Renal pelvis (tissue), 4 donors: ENCODE data around the gene NOTCH4. TPM values are rescaled to one million over a fixed set of nuclear protein-coding genes. Genes with fewer than 3 reads are reported as not detected.
"Not testable (repeated sequence)": the region's sequence is repeated elsewhere in the genome, so short reads cannot be mapped to it uniquely, and the experiment has no call there.

Experiments used
- DNase-seq: peaks from one replicate; pipeline ENCODE4 v3.0.0-alpha.2; 2013
- polyA plus RNA-seq, 3 donors: library from polyadenylated mRNA; unstranded; fragments of 120-200 nt; gene quantifications; one replicate each; pipeline ENCODE4 v1.2.1, GENCODE V29; 2013; ENCODE audit not compliant: insufficient read length in 3 of 3

The NOTCH4 gene
- polyA plus RNA-seq, 3 donors: 17.4 to 30.0 (median 24.5) TPM

- DNase-seq: peak; percentile 100
Measured at GRCh38 chr6:32195652-32195901, 28.3 kb downstream of the NOTCH4 start.

DNA sequence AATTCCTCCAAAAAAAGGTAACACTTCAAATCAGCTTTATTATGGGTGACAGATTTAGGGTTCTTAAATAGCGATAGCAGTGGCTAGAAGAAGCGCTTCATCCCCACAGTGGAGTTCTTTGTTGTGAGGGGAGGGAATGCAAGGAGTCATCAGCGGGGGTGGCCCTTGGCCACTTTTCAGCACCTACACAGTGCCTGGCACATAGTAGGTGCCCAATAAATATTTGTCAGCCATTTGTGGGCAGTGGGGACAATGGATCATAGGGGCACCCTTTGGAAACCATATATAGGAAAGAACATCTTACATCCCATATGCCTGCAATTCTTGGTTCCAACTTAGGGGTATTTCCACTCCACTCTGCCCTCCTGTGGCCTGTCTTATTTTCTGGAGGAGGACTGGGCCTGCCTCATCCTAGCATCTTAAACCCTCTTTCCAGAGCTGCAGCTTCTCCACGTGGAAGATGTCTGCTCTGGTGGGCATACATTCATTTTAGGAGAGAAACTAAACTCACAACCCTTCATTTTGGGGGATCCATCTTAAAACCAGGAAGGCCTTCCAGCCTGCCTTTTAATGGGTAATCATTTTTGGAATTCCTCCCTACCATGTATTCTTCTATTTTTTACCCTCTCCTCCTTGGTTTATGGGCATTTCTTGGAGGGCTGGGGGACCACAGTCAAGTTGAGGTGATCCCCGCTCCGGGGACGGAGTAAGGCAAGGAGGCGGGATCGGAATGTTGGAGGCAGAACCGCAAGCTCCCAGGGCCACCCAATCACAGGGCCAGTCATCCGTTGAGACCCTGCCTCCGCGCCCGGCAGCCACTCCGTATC, 28.8 kb downstream of the NOTCH4 start:
- no peak for DNase-seq

GRCh38 chr6:32194388-32194787, 29.5 kb downstream of the NOTCH4 start:
- no peak for DNase-seq

- DNase-seq: not testable (repeated sequence)
Measured at GRCh38 chr6:32193096-32193495, 30.8 kb downstream of the NOTCH4 start.

- no peak for DNase-seq
Measured at GRCh38 chr6:32192608-32193039, 31.2 kb downstream of the NOTCH4 start, which contains the start of gene GPSM3. Gene GPSM3 (minus strand): TSS chr6:32192643. CDS start chr6:32192513, 130 bp downstream.

- no peak for DNase-seq
Measured at GRCh38 chr6:32191696-32192607, 31.9 kb downstream of the NOTCH4 start.

GRCh38 chr6:32190911-32191677, 32.8 kb downstream of the NOTCH4 start:
- no peak for DNase-seq

DNA sequence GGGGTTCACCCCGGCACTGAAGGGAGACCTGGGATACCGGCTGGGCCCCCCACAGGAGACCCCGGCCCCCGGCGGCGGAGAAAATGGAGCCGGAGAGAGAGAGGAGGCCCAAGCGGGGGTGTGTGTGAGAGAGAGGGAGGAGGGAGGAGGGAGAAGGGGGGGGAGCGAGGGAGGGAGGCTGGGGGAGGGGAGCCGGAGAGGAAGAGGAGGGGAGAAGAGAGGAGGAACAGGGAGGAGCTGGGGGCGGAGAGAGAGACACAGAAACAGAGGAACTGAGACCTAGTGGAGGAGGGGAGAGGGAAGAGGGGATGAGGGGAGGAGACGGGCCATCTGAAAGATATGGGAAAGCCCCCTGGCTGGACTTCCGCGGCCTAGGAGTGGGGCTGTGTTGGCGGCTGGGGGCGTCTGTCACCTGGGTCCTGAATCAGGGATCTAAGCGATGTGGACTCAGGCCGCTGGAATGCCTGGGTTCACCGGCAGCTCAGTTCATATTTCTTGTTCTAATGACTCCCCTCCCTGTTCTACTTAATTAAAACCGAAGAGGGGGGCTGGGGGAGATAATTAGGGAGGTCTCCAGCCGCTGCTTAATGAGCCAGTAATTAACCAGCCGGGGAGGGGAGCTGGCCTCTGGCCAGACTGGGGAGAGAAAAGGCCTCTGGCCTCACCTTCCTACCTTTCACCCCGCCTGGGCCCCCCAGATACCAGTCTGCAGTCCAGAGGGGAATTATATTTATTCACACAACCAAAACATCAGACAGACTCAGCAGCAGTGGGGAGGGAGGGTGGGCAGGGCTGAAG, 33.6 kb downstream of the NOTCH4 start, which contains the start of gene PBX2:
Gene PBX2, minus strand, starts transcription at position 149 of the 798 bp plus-strand sequence. CDS start 287 bp downstream, outside the sequence.
- DNase-seq: peak; percentile 95

GRCh38 chr6:32189742-32190053, 34.2 kb downstream of the NOTCH4 start:
- DNase-seq: no peak

GRCh38 chr6:32189069-32189741, 34.7 kb downstream of the NOTCH4 start:
- no peak for DNase-seq

DNA sequence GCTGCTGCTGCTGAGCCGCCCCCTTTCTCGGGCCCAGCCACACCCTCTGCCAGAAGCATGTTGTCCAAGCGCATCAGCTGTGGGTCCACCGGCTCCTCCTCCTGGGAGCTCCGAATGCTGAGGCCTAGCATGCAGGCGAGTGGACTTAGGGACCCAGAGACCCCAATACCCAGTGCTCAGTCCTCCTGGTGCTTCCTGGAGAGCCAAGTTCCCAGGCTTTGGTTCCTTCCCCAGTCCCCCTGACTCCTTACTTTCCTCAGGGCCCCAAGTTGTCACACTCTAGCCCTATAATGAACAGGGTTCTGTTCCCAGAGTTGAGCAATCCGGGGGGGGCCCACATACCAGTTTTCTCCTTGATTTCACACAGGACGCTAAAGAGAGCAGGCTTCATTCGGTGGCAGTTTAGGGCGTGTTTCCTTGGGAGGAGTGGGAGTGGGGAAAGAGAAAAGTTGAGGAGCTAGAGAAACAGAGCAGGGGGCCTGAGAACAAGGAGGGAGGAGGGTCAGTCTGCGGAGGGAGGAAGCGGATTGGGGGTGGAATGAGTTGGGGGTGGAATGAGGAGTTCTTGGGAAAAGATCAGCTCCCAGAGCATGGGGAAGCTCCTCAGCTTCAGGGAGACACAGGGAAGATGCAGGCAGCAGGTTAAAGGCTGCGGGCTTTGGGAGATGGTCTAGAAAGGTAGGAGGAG, 35.3 kb downstream of the NOTCH4 start:
- DNase-seq: no peak

DNA sequence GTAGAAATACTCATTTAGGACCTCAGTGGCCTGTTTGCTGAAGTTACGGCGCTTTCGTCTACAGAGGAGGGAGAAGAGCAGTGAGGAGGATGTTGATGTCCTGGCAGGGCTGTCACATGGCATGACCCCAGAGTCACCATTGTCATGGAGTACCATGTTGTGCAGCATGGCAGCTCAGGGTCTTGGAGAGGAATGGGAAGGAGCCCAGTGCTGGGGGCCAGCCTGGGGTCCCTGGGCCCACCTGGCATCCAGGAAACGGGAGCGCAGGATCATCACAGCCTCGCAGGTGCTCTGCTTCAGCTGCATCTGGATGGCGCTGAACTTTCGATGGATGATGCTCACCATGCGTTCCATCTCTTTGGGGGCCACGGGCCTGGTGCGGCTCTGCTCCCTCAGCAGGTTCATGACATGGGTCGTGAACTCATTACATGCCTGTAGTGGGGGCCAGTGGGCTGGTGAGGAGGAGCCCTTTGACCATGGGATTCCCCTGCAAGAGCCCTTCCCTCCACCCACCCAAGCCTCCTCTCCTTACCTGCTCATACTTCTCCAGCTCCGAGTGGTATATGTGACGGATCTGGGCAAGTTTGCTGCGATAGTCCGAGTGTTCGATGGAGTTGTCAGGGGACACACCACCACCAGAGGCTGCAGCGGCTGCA, 36.0 kb downstream of the NOTCH4 start:
- not testable (repeated sequence) for DNase-seq

- DNase-seq: no peak
Measured at GRCh38 chr6:32187009-32187709, 36.7 kb downstream of the NOTCH4 start.

DNA sequence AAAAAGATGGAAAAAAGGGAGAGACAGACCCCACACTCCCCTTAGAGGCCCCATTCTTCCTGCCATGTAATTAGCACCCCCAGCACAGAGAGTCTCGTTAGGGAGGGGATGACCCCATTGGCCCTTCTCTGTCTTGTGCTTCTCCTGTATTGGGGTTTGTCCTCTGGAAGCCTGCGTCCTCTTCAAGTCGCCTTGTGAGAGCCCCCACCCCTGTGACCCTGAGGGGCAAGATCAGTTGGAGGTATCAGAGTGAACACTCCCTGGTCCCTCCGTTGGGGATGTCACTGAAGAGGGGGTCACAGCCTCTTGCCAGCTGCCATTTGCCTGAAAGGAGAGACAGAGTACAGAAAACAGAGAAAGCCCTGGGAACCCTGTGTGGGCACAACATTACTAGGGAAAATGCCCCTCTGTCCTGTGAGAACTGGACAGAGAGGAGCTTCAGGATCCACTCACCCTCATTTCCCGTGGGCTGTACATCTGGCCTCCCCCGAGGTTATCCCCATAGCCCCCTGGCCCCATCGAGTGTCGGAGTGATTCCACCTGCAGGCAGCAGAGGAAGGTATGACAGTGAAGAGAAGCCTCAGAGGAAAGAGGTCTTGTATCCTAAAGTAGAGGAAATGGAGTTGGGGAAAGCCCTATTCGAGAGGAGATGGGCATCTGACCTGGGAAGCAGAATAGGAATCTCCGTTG, 37.6 kb downstream of the NOTCH4 start:
- not testable (repeated sequence) for DNase-seq

DNA sequence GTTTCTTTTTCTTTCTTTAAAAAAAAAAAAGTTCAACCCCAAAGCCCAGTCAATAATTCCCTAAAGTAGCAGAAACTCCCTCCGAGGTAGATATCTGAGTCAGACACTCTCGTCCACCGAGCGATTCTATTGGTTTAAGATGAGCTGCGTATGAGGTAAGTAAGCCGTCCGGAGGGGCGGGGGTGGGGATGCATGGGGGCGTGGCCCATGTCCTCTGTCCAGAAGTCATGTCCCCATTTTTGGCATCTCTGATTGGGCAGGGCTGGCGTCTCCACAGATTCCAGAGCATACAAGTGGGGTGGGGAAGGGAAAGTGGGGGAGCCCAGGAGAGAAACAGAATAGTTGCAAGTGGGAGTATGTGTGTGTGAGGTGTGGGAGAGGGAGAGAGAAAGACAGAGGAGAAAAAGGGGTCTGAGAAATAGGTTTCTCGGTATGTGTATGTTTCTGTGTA, 38.2 kb downstream of the NOTCH4 start:
- DNase-seq: not testable (repeated sequence)

GRCh38 chr6:32184084-32184640, 39.7 kb downstream of the NOTCH4 start, which contains the start of gene AGER:
Gene AGER (minus strand): TSS chr6:32184253. CDS start chr6:32184222, 31 bp downstream.
- no peak for DNase-seq

DNA sequence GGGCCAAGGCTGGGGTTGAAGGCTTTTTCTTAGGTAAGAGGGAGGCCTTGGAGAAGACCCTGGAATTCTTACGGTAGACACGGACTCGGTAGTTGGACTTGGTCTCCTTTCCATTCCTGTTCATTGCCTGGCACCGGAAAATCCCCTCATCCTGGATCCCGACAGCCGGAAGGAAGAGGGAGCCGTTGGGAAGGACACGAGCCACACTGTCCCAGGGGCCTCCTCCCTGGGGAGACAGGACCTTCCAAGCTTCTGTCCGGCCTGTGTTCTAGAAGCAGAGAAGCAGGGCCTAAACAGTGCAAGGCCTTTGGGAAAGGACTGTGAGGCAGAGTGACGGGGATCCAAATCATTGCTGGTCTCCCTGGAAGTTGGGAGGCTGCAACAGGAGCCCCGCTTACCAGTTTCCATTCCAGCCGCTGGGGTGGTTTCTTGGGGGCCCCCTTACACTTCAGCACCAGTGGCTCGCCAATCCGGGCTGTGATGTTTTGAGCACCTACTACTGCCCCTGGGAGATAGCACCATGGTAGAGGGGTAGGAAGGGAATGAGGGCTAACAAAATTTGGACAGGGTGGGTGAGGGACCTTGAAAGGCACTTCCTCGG, 40.3 kb downstream of the NOTCH4 start:
- DNase-seq: no peak
